HEK293T (cell line): ENCODE results near the gene DPY19L3.

Experiments
- FOXA1 ChIP-seq: fragments of 450-650 bp; IDR thresholded peaks from 2 replicates; pipeline ENCODE4 v1.6.1; 2016; ENCODE audit warnings: mild to moderate bottlenecking
- LEF1 ChIP-seq: fragments of 450-650 bp; IDR thresholded peaks from 2 replicates; pipeline ENCODE4 v1.6.1; 2017; ENCODE audit warnings: mild to moderate bottlenecking, borderline replicate concordance
- SP1 ChIP-seq: fragments of 450-650 bp; IDR thresholded peaks from 2 replicates; pipeline ENCODE4 v1.6.1; 2017
- SUZ12 ChIP-seq: fragments of 450-650 bp; IDR thresholded peaks from 2 replicates; pipeline ENCODE4 v1.6.1; 2016; ENCODE audit warnings: mild to moderate bottlenecking
- TF ChIP-seq, protein P1 (sequence below): fragments of 450-650 bp; IDR thresholded peaks from 2 replicates; pipeline ENCODE4 v1.6.1; 2016

DNA sequence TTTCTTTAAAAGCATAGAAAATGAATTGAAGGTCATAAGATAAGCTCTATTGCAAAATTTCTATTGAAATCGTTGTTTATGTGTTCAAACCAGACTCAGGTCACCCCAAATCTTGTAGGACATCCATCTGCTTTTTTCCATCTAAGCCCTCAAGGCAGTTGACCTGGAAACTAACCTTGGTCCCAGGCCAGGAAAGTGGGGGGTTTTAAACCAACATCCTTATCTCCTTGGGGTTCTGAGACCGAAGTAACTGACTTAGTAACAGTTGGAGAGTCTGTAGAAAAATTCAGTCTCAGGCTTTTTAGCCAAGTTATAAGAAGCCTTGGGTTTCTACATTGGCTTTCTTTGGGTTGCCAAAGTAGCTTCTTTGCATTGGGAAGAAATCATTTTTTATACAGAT lies 36.8 kb upstream of the DPY19L3 start:
- TF ChIP-seq, protein P1, sequence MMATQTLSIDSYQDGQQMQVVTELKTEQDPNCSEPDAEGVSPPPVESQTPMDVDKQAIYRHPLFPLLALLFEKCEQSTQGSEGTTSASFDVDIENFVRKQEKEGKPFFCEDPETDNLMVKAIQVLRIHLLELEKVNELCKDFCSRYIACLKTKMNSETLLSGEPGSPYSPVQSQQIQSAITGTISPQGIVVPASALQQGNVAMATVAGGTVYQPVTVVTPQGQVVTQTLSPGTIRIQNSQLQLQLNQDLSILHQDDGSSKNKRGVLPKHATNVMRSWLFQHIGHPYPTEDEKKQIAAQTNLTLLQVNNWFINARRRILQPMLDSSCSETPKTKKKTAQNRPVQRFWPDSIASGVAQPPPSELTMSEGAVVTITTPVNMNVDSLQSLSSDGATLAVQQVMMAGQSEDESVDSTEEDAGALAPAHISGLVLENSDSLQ, result no peak
- TF ChIP-seq LEF1 (no peak), SUZ12 (no peak), SP1 (no peak), FOXA1 (no peak)
